CD14-positive monocyte (primary cell): ENCODE data around the gene TEDC1. TPM values are rescaled to one million over a fixed set of nuclear protein-coding genes. Genes with fewer than 3 reads are reported as not detected.
A peak's percentile ranks its signal among the peaks of the same experiment; 100 is the strongest.

Source experiments
- DNase-seq, 3 donors: peaks; one replicate each; pipeline ENCODE4 v3.0.0-alpha.2; 2011 to 2022
- H2AFZ ChIP-seq: 2 replicates; pipeline ENCODE4 v1.6.0; 2012; ENCODE audit warnings: mild to moderate bottlenecking, low read depth, low read length, inconsistent platforms; ENCODE audit not compliant: insufficient read depth, poor library complexity, severe bottlenecking
- H3K27ac ChIP-seq, 2 donors: 1 replicate in 1 of 2; 2 replicates in 1 of 2; pipeline ENCODE4 v1.5.1; 2012 to 2013; ENCODE audit warnings: low read length in 2 of 2, control low read depth in 1 of 2, inconsistent platforms in 1 of 2, low read depth in 1 of 2, mild to moderate bottlenecking in 1 of 2
- H3K27me3 ChIP-seq, 2 donors: one replicate each; pipeline versions ENCODE4 v1.6.0 to v1.6.1; 2011 to 2013; ENCODE audit warnings: low read length in 2 of 2; ENCODE audit not compliant: control insufficient read depth in 2 of 2, insufficient read depth in 2 of 2
- H3K36me3 ChIP-seq, 2 donors: replicated peaks in 1 of 2; 1 replicate in 1 of 2; 2 replicates in 1 of 2; pipeline versions ENCODE4 v1.5.1 to v1.6.1; 2012 to 2013; ENCODE audit warnings: low read length in 2 of 2, control low read depth in 1 of 2, inconsistent platforms in 1 of 2, mild to moderate bottlenecking in 1 of 2; ENCODE audit not compliant: insufficient read depth in 2 of 2, control insufficient read depth in 1 of 2
- H3K4me1 ChIP-seq, 2 donors: 1 replicate in 1 of 2; 2 replicates in 1 of 2; pipeline versions ENCODE4 v1.5.1 to v1.6.1; 2012 to 2013; ENCODE audit warnings: low read length in 2 of 2, control low read depth in 1 of 2, inconsistent platforms in 1 of 2, mild to moderate bottlenecking in 1 of 2, moderate library complexity in 1 of 2; ENCODE audit not compliant: insufficient read depth in 2 of 2, control insufficient read depth in 1 of 2
- H3K4me2 ChIP-seq: replicated peaks from 2 replicates; pipeline ENCODE3; 2012; ENCODE audit warnings: low read length, moderate library complexity, mild to moderate bottlenecking; ENCODE audit not compliant: poor library complexity, severe bottlenecking; ENCODE audit errors: extremely low read depth
- H3K4me3 ChIP-seq, 3 experiments: fragments of 200-600 bp in 1 of 3; sonication (generic) in 1 of 3; replicated peaks in 1 of 3; 1 replicate in 2 of 3; 2 replicates in 1 of 3; pipeline ENCODE4 v1.5.1; 2011 to 2013; ENCODE audit warnings: low read length in 3 of 3, mild to moderate bottlenecking in 3 of 3, control low read depth in 2 of 3, low read depth in 2 of 3, inconsistent platforms in 1 of 3, moderate library complexity in 1 of 3
- H3K79me2 ChIP-seq: 2 replicates; pipeline ENCODE4 v1.6.0; 2012; ENCODE audit warnings: mild to moderate bottlenecking, control low read depth, inconsistent platforms, low read length, moderate library complexity; ENCODE audit not compliant: insufficient read depth
- H3K9ac ChIP-seq: 2 replicates; pipeline ENCODE4 v1.6.0; 2017; ENCODE audit warnings: low read length, mild to moderate bottlenecking; ENCODE audit not compliant: insufficient read depth, poor library complexity, severe bottlenecking
- H3K9me3 ChIP-seq, 2 donors: replicated peaks in 1 of 2; 1 replicate in 1 of 2; 2 replicates in 1 of 2; pipeline versions ENCODE4 v1.5.1 to v1.6.1; 2012 to 2013; ENCODE audit warnings: low read length in 2 of 2, control low read depth in 1 of 2; ENCODE audit not compliant: control insufficient read depth in 1 of 2, insufficient read depth in 1 of 2
- H4K20me1 ChIP-seq: 2 replicates; pipeline ENCODE4 v1.6.0; 2012; ENCODE audit warnings: mild to moderate bottlenecking, low read length, control low read depth, moderate library complexity; ENCODE audit not compliant: insufficient read depth
- H3K27ac Mint-ChIP-seq, 7 donors: one replicate each; pipeline ENCODE4 v1.8.0; 2020; ENCODE audit warnings: mild to moderate bottlenecking in 7 of 7, mixed read lengths in 7 of 7, moderate library complexity in 6 of 7, inconsistent platforms in 2 of 7
- H3K27me3 Mint-ChIP-seq, 3 donors: one replicate each; pipeline ENCODE4 v1.8.0; 2021 to 2022; ENCODE audit warnings: low read depth in 3 of 3, mild to moderate bottlenecking in 3 of 3, mixed read lengths in 3 of 3, moderate library complexity in 3 of 3, inconsistent platforms in 1 of 3
- H3K36me3 Mint-ChIP-seq, 2 donors: one replicate each; pipeline ENCODE4 v1.8.0; 2020; ENCODE audit warnings: mixed read lengths in 2 of 2, inconsistent platforms in 1 of 2, mild to moderate bottlenecking in 1 of 2
- H3K4me1 Mint-ChIP-seq: one replicate; pipeline ENCODE4 v1.8.0; 2020; ENCODE audit warnings: mild to moderate bottlenecking, mixed read lengths
- H3K4me3 Mint-ChIP-seq, 2 donors: one replicate each; pipeline ENCODE4 v1.8.0; 2020; ENCODE audit warnings: mild to moderate bottlenecking in 2 of 2, mixed read lengths in 2 of 2, moderate library complexity in 1 of 2
- H3K9me3 Mint-ChIP-seq, 7 donors: one replicate each; pipeline ENCODE4 v1.8.0; 2020 to 2022; ENCODE audit warnings: mixed read lengths in 7 of 7, mild to moderate bottlenecking in 6 of 7, moderate library complexity in 6 of 7, inconsistent platforms in 2 of 7
- CTCF ChIP-seq: fragments of 200-600 bp; IDR thresholded peaks from one replicate; pipeline ENCODE4 v1.8.0; 2022; ENCODE audit warnings: antibody characterized with exemption, mild to moderate bottlenecking
- WGBS: methylation state at CpG from one replicate; pipeline ENCODE4 v1.1.5; 2013; ENCODE audit warnings: missing lambda C conversion rate; ENCODE audit not compliant: insufficient coverage; 5-methylcytosine and 5-hydroxymethylcytosine counted together
- intact Hi-C, 2 donors: fragments of 100-400 bp; cut with micrococcal nuclease; formaldehyde crosslinking; loops; one replicate each; pipeline versions ENCODE4 v1.15.0 to v1.15.1; 2023
- polyA plus RNA-seq, 3 donors: library from polyadenylated mRNA; depleted of rRNA in 1 of 3; unstranded in 2 of 3; stranded (reverse) in 1 of 3; fragments of 300-500 nt in 2 of 3; fragments of >200 nt in 1 of 3; fragmentation: Illumina TruSeq in 2 of 3; gene quantifications; 1 replicate in 2 of 3; 2 replicates in 1 of 3; pipeline ENCODE4 v1.2.3, GENCODE V29; 2012 to 2021

TEDC1 gene
- polyA plus RNA-seq, 3 donors, result 7.8 to 23.4 (median 9.0) TPM

- Mint-ChIP-seq H3K27ac (peak overlapping the region in 4 of 7 donors; percentile 11 to 60 (median 39)), H3K9me3 (no peaks in the 10 kb centered on the region), H3K36me3 (peaks cover 27 to 55% of the 10 kb centered on the region in 2 donors), H3K4me3 (no peak overlapping the region), H3K4me1 (no peaks in the 10 kb centered on the region), H3K27me3 (peaks cover 0 to 2% (median 0%) of the 10 kb centered on the region in 3 donors)
- no peak overlapping the region for H3K9ac ChIP-seq
- peaks cover 25 to 44% of the 10 kb centered on the region in 2 donors for H3K36me3 ChIP-seq
- no peak overlapping the region for H3K27ac ChIP-seq
- no peak overlapping the region for H2AFZ ChIP-seq
- no peaks in the 10 kb centered on the region for H3K79me2 ChIP-seq
- no peak for DNase-seq
- H3K4me1 ChIP-seq, result no peaks in the 10 kb centered on the region
- H4K20me1 ChIP-seq, result peaks cover 12% of the 10 kb centered on the region
- intact Hi-C loops, result loop anchor here (1.0 to 10.0 kb wide), 5 partner anchors 43 to 77 kb away; partner anchors contain the start of genes TEDC1 (in 2 of the 2) and TMEM121 (in 1 of the 2)
- 95% methylated on average over 25 of the region's 31 CpGs for WGBS
- no peaks in the 10 kb centered on the region for H3K9me3 ChIP-seq
- no peak overlapping the region for H3K4me3 ChIP-seq
- no peak overlapping the region for H3K4me2 ChIP-seq
- no peak for TF ChIP-seq CTCF
- no peaks in the 10 kb centered on the region for H3K27me3 ChIP-seq
Observed at GRCh38 chr14:105447651-105448640, 43.1 kb upstream of the TEDC1 start.

GRCh38 chr14:105448706-105449111 is 42.3 kb upstream of the TEDC1 start:
- Histone ChIP-seq H3K27ac (no peak overlapping the region), H3K4me3 (no peak overlapping the region), H4K20me1 (peaks cover 12% of the 10 kb centered on the region), H3K9ac (no peak overlapping the region), H3K36me3 (peaks cover 30 to 44% of the 10 kb centered on the region in 2 donors), H3K4me2 (no peak overlapping the region), H2AFZ (no peak overlapping the region), H3K27me3 (no peaks in the 10 kb centered on the region), H3K9me3 (no peaks in the 10 kb centered on the region), H3K4me1 (no peaks in the 10 kb centered on the region), H3K79me2 (no peaks in the 10 kb centered on the region)
- Mint-ChIP-seq H3K4me3 (no peak overlapping the region), H3K36me3 (peaks cover 27 to 57% of the 10 kb centered on the region in 2 donors), H3K9me3 (no peaks in the 10 kb centered on the region), H3K27me3 (no peaks in the 10 kb centered on the region), H3K27ac (peak overlapping the region in 1 of 7 donors; percentile 11), H3K4me1 (no peaks in the 10 kb centered on the region)
- peak; percentile 84 for TF ChIP-seq CTCF
- 71% methylated on average over 12 of the region's 16 CpGs for WGBS
- intact Hi-C loops, result loop anchor here (1.0 to 10.0 kb wide), 5 partner anchors 42 to 77 kb away; partner anchors contain the start of genes TEDC1 (in 2 of the 2) and TMEM121 (in 1 of the 2)
- DNase-seq, result peak; percentile 35 to 53 (median 51)
